PC-3 (cell line): ENCODE measurements around the gene MRPL21. TPM values are rescaled to one million over a fixed set of nuclear protein-coding genes. Genes with fewer than 3 reads are reported as not detected.

Experiments used
- ATAC-seq: fragments of 200-7000 bp; cut with Tn5 transposase; 2 replicates; pipeline ENCODE4 v1.9.1; 2020; ENCODE audit warnings: mild to moderate bottlenecking, moderate library complexity
- BruUV-seq: library from RNA; stranded (reverse); fragments of 400-500 nt; replicated peaks from 2 replicates; lab custom pipeline; 2021; lab: Mats Ljungman, UMichigan
- CTCF ChIA-PET: fragments of 300-600 bp; sonication (Branson Sonifier 250); formaldehyde crosslinking; loops from one replicate; lab custom pipeline; 2022; ENCODE audit warnings: antibody characterized with exemption; lab: Charles Lee
- POLR2A ChIA-PET: fragments of 300-600 bp; sonication (Branson Sonifier 250); formaldehyde crosslinking; loops from one replicate; lab custom pipeline; 2022; ENCODE audit warnings: antibody characterized with exemption; ENCODE audit not compliant: unreplicated experiment; lab: Charles Lee
- DNase-seq: peaks from one replicate; pipeline ENCODE4 v3.0.0-alpha.2; 2015
- H2AFZ ChIP-seq: fragments of 300-600 bp; sonication (generic); 2 replicates; pipeline ENCODE4 v1.6.0; 2016; ENCODE audit warnings: antibody characterized with exemption, low read length
- H3F3A ChIP-seq: fragments of 300-600 bp; sonication (generic); one replicate; pipeline ENCODE4 v1.6.0; 2017; ENCODE audit warnings: antibody characterized with exemption, low read length, control low read depth, mild to moderate bottlenecking; ENCODE audit not compliant: unreplicated experiment
- H3K27ac ChIP-seq: fragments of 300-600 bp; sonication (generic); 2 replicates; pipeline ENCODE4 v1.5.1; 2016; ENCODE audit warnings: mild to moderate bottlenecking, low read length
- H3K27me3 ChIP-seq: fragments of 300-600 bp; sonication (generic); 2 replicates; pipeline ENCODE4 v1.6.1; 2016; ENCODE audit warnings: low read length, mixed read lengths
- H3K36me3 ChIP-seq: fragments of 300-600 bp; sonication (generic); 2 replicates; pipeline ENCODE4 v1.6.1; 2016; ENCODE audit warnings: low read depth, mixed run types, low read length, mixed read lengths
- H3K4me1 ChIP-seq: fragments of 300-600 bp; sonication (generic); 2 replicates; pipeline ENCODE4 v1.5.1; 2016; ENCODE audit warnings: low read length; ENCODE audit not compliant: insufficient read depth
- H3K4me2 ChIP-seq: fragments of 300-600 bp; sonication (generic); 2 replicates; pipeline ENCODE4 v1.6.0; 2016; ENCODE audit warnings: low read length
- H3K4me3 ChIP-seq: fragments of 300-600 bp; sonication (generic); 2 replicates; pipeline ENCODE4 v1.5.1; 2016; ENCODE audit warnings: mild to moderate bottlenecking, low read length, mixed read lengths
- H3K79me2 ChIP-seq: fragments of 300-600 bp; sonication (generic); 2 replicates; pipeline ENCODE4 v1.6.1; 2017; ENCODE audit warnings: low read length, mixed read lengths
- H3K9ac ChIP-seq: fragments of 300-600 bp; sonication (generic); 2 replicates; pipeline ENCODE4 v1.6.0; 2016; ENCODE audit warnings: mild to moderate bottlenecking, low read length
- H3K9me2 ChIP-seq: fragments of 300-600 bp; sonication (generic); replicated peaks from 2 replicates; pipeline ENCODE4 v1.6.1; 2016; ENCODE audit warnings: mixed run types, low read length, mixed read lengths
- H3K9me3 ChIP-seq: fragments of 300-600 bp; sonication (generic); 2 replicates; pipeline ENCODE4 v1.6.1; 2016; ENCODE audit warnings: low read length, mixed read lengths
- H4K20me1 ChIP-seq: fragments of 300-600 bp; sonication (generic); 2 replicates; pipeline ENCODE4 v1.6.1; 2016; ENCODE audit warnings: low read length, mixed read lengths
- EZH2 ChIP-seq: fragments of 300-600 bp; sonication (generic); IDR thresholded peaks from one replicate; pipeline ENCODE4 v1.6.1; 2017; ENCODE audit warnings: antibody characterized with exemption, mild to moderate bottlenecking, low read length; ENCODE audit not compliant: unreplicated experiment
- EZH2phosphoT487 ChIP-seq: fragments of 300-600 bp; sonication (generic); IDR thresholded peaks from 2 replicates; pipeline ENCODE4 v1.6.1; 2018; ENCODE audit warnings: mild to moderate bottlenecking, antibody characterized with exemption, low read length, borderline replicate concordance
- intact Hi-C: fragments of 100-400 bp; cut with micrococcal nuclease; formaldehyde crosslinking; loops from 2 replicates; pipeline ENCODE4 v1.9.0; 2023
- total RNA-seq: library from RNA; depleted of rRNA; stranded (reverse); fragments of >200 nt; gene quantifications from 2 replicates; pipeline ENCODE4 v1.2.3, GENCODE V29; 2014
- TF ChIP-seq, protein P1 (sequence below): fragments of 300-600 bp; sonication (generic); conservative IDR thresholded peaks from 2 replicates; pipeline ENCODE4 v1.5.1; 2017; ENCODE audit warnings: antibody characterized with exemption, low read depth, mild to moderate bottlenecking, low read length

Gene MRPL21
- total RNA-seq, 1 experiment from 2014 or later: 230 TPM

DNA sequence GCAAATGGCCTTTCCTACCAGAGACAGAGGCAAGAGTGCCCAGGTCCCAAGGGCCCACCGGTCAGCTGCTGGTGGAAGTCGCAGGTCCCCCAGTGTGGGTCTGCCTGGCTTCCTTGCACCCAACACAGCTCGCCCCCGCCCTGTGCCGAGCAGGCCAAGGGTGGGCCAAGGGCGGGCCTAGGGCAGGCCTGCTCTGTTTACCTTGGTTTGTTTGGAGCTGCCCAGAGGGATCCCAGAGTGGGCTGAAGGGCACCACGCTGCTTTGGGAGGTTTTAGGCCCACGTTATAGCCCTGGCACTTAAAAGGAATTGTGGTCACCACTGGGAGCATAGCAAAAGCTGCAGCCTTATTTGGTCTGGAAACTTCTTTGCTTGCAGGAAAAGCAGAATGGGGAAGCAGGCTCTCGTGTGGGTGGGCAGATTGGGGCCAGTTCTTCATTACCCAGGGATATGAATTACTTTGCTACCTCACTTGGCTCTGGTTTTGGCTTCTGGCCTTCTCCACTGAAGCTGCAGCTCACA, 39.2 kb upstream of the MRPL21 start:
- TF ChIP-seq EZH2: no peak
- no peak for TF ChIP-seq EZH2phosphoT487
- TF ChIP-seq, protein P1, sequence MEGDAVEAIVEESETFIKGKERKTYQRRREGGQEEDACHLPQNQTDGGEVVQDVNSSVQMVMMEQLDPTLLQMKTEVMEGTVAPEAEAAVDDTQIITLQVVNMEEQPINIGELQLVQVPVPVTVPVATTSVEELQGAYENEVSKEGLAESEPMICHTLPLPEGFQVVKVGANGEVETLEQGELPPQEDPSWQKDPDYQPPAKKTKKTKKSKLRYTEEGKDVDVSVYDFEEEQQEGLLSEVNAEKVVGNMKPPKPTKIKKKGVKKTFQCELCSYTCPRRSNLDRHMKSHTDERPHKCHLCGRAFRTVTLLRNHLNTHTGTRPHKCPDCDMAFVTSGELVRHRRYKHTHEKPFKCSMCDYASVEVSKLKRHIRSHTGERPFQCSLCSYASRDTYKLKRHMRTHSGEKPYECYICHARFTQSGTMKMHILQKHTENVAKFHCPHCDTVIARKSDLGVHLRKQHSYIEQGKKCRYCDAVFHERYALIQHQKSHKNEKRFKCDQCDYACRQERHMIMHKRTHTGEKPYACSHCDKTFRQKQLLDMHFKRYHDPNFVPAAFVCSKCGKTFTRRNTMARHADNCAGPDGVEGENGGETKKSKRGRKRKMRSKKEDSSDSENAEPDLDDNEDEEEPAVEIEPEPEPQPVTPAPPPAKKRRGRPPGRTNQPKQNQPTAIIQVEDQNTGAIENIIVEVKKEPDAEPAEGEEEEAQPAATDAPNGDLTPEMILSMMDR: no peak
- ChIA-PET POLR2A (no interaction called here), CTCF (no interaction called here)
- BruUV-seq: no TSS peak
- DNase-seq: no peak
- Histone ChIP-seq H3K79me2 (no peaks in the 10 kb centered on the region), H3K9me2 (no peaks in the 10 kb centered on the region), H3K27me3 (no peaks in the 10 kb centered on the region), H3K9me3 (no peaks in the 10 kb centered on the region), H3K36me3 (peaks cover 6% of the 10 kb centered on the region; the same call in 1 of the 2 replicates), H2AFZ (no peak overlapping the region), H3K9ac (no peak overlapping the region), H3K4me3 (no peak overlapping the region), H3K27ac (no peak overlapping the region), H3K4me2 (no peak overlapping the region), H3K4me1 (no peaks in the 10 kb centered on the region), H3F3A (no peaks in the 10 kb centered on the region), H4K20me1 (no peaks in the 10 kb centered on the region)
- intact Hi-C loops: no loop called here
- no peak for ATAC-seq

- CTCF ChIA-PET: no interaction called here
- POLR2A ChIA-PET: no interaction called here
- H3K9ac ChIP-seq: no peak overlapping the region
- ATAC-seq: no peak
- peaks cover 12% of the 10 kb centered on the region; the same call in 1 of the 2 replicates for H3K36me3 ChIP-seq
- TF ChIP-seq EZH2 (no peak), EZH2phosphoT487 (no peak)
- TF ChIP-seq, protein P1: no peak
- no peak overlapping the region for H3K27ac ChIP-seq
- H3K27me3 ChIP-seq: no peaks in the 10 kb centered on the region
- no peaks in the 10 kb centered on the region for H4K20me1 ChIP-seq
- DNase-seq: no peak
- H3K4me2 ChIP-seq: no peak overlapping the region
- no peak overlapping the region for H3K4me3 ChIP-seq
- no peaks in the 10 kb centered on the region for H3F3A ChIP-seq
- no peaks in the 10 kb centered on the region for H3K9me3 ChIP-seq
- intact Hi-C loops: no loop called here
- H3K4me1 ChIP-seq: no peaks in the 10 kb centered on the region
- H3K79me2 ChIP-seq: no peaks in the 10 kb centered on the region
- BruUV-seq: no TSS peak
- no peaks in the 10 kb centered on the region for H3K9me2 ChIP-seq
- H2AFZ ChIP-seq: no peak overlapping the region
Observed at GRCh38 chr11:68942095-68942620, 38.5 kb upstream of the MRPL21 start.

- H4K20me1 ChIP-seq: no peaks in the 10 kb centered on the region
- no TSS peak for BruUV-seq
Observed at GRCh38 chr11:68941324-68942094, 37.9 kb upstream of the MRPL21 start.

More at GRCh38 chr11:68941324-68942094, 37.9 kb upstream of the MRPL21 start:
- TF ChIP-seq EZH2phosphoT487: no peak
- no peak for TF ChIP-seq EZH2
- TF ChIP-seq, protein P1: no peak
- H3F3A ChIP-seq: no peaks in the 10 kb centered on the region
- no peaks in the 10 kb centered on the region for H3K27me3 ChIP-seq
- H3K9me2 ChIP-seq: no peaks in the 10 kb centered on the region
- H3K79me2 ChIP-seq: no peaks in the 10 kb centered on the region
- no peak overlapping the region for H3K4me3 ChIP-seq
- no peak for DNase-seq
- intact Hi-C loops: no loop called here
- H3K36me3 ChIP-seq: peaks cover 18% of the 10 kb centered on the region; the same call in 1 of the 2 replicates
- H3K9ac ChIP-seq: no peak overlapping the region
- no peak overlapping the region for H3K4me2 ChIP-seq
- no peak overlapping the region for H2AFZ ChIP-seq
- ATAC-seq: no peak
- ChIA-PET CTCF (no interaction called here), POLR2A (no interaction called here)
- no peaks in the 10 kb centered on the region for H3K9me3 ChIP-seq
- H3K27ac ChIP-seq: no peak overlapping the region
- H3K4me1 ChIP-seq: no peaks in the 10 kb centered on the region
